Loucy (cell line): ENCODE data around the gene MYO5B.

ENCODE experiments used
- EZH2phosphoT487 ChIP-seq: fragments of 200-600 bp; IDR thresholded peaks from 2 replicates; pipeline ENCODE4 v1.6.1; 2018; ENCODE audit warnings: antibody characterized with exemption, mild to moderate bottlenecking, moderate library complexity, borderline replicate concordance
- TF ChIP-seq, protein P1 (sequence below): fragments of 200-600 bp; sonication (generic); conservative IDR thresholded peaks from 2 replicates; pipeline ENCODE4 v1.5.1; 2014; ENCODE audit warnings: mild to moderate bottlenecking, antibody characterized with exemption, low read length

DNA sequence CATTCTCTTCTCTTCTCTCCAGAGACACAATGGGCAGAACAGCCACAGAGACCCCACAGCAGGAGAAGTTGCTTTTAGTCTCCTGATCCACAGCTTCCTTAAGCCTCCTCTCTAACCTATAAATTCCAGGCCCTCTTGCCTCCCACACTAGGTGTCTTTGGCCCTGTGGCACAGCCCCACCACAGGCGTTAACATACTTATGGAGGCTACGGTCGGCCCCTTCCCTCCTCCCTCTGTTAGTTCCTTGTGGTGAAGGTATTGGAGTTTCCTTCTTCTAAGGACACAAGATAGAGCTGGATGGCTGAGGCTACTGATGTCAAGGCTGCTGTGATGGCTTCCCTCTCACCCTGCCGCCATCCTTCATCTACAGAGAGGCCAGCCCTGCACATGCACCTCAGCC lies 258.1 kb downstream of the MYO5B start:
- TF ChIP-seq, protein P1, sequence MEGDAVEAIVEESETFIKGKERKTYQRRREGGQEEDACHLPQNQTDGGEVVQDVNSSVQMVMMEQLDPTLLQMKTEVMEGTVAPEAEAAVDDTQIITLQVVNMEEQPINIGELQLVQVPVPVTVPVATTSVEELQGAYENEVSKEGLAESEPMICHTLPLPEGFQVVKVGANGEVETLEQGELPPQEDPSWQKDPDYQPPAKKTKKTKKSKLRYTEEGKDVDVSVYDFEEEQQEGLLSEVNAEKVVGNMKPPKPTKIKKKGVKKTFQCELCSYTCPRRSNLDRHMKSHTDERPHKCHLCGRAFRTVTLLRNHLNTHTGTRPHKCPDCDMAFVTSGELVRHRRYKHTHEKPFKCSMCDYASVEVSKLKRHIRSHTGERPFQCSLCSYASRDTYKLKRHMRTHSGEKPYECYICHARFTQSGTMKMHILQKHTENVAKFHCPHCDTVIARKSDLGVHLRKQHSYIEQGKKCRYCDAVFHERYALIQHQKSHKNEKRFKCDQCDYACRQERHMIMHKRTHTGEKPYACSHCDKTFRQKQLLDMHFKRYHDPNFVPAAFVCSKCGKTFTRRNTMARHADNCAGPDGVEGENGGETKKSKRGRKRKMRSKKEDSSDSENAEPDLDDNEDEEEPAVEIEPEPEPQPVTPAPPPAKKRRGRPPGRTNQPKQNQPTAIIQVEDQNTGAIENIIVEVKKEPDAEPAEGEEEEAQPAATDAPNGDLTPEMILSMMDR: no peak
- no peak for TF ChIP-seq EZH2phosphoT487
